ENCODE measurements around the gene RNF10. TPM values are rescaled to one million over a fixed set of nuclear protein-coding genes. Genes with fewer than 3 reads are reported as not detected.
A peak's percentile ranks its signal among the peaks of the same experiment; 100 is the strongest.

Gene RNF10
- total RNA-seq, 1 donor from 2014 or later, result 147 TPM

DNA sequence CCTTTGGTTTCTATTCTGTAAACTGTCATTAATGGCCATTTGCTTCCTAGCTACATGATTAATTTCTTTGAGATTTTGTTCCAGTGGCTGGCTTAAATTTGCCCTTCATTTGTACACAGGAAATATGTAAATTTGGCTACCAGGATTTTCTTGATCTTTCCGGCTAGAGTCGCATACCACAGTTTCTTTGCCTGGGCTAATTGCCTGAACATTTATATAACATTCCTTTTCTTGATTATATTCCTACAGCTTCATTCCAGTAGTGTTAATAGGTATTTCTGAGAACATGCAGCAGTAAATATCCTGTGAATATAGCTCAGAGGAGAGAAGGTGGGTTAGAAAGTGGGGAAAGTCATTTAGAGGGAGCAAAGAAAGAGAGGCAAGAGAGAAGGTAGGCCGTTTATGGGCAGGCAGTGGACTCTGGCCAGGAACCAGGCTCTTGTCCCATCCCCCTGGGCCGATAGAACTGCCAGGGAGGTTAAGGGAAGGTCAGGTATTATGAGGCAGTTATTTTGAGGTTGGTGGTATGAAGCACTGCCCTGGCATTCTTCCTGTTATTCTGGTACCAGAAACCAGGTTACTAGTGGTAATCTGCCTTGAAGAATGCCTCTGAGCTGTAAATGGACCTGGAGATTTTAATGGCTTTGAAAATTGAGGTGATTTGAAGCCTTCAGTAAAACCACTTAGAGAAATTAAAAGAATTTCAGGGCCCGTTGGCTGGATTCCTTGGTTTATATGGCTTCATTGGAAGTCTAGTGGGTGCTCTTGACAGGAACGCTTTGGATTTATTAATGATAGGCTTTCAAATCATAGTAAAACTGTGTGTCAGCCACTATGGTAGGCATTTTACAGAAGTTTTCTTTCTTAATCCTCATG, 4.4 kb downstream of the RNF10 start:
- H3K36me3 ChIP-seq, result peaks cover 0 to 3% of the 10 kb centered on the region in 2 donors
- H3K4me3 ChIP-seq, result peak overlapping the region; percentile 42 to 96
- intact Hi-C loops (cut with DNase I), result no loop called here
- peaks cover 19 to 64% of the 10 kb centered on the region in 2 donors for H3K4me1 ChIP-seq
- H3K27me3 ChIP-seq, result no peaks in the 10 kb centered on the region
- DNase-seq (ENCODE audit: low spot score in 2 of 2), result peak in 1 of 2 donors; percentile 75
- peak overlapping the region; percentile 73 to 96 for H3K27ac ChIP-seq
- H3K9me3 ChIP-seq, result no peaks in the 10 kb centered on the region
- TF ChIP-seq, protein P1, sequence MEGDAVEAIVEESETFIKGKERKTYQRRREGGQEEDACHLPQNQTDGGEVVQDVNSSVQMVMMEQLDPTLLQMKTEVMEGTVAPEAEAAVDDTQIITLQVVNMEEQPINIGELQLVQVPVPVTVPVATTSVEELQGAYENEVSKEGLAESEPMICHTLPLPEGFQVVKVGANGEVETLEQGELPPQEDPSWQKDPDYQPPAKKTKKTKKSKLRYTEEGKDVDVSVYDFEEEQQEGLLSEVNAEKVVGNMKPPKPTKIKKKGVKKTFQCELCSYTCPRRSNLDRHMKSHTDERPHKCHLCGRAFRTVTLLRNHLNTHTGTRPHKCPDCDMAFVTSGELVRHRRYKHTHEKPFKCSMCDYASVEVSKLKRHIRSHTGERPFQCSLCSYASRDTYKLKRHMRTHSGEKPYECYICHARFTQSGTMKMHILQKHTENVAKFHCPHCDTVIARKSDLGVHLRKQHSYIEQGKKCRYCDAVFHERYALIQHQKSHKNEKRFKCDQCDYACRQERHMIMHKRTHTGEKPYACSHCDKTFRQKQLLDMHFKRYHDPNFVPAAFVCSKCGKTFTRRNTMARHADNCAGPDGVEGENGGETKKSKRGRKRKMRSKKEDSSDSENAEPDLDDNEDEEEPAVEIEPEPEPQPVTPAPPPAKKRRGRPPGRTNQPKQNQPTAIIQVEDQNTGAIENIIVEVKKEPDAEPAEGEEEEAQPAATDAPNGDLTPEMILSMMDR (IDR thresholded peaks at IDR 0.05), result no peak

DNA sequence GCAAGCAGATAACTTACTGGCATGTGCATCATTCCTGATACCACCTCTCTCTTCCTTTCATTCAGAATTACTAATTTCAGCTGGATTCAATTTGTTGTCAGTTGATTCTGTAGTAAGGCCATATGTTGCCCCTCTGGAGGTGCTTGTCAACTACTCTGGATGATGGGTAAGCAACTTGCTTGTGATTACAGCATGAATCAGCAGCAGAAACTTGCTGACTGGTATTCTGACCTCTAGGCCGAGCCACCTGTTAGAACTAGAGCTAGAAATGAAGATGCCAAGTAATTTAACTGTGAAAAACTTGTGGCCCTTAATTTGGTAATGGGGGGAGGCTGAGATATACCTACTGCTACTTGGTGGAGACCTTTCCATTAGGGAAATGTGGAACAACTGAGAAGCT, 5.1 kb downstream of the RNF10 start:
- intact Hi-C loops (cut with DNase I), result no loop called here
- Histone ChIP-seq H3K4me3 (peak overlapping the region; percentile 42 to 96), H3K36me3 (peaks cover 0 to 3% of the 10 kb centered on the region in 2 donors), H3K4me1 (peaks cover 19 to 69% of the 10 kb centered on the region in 2 donors), H3K27ac (peak overlapping the region; percentile 73 to 96), H3K27me3 (no peaks in the 10 kb centered on the region), H3K9me3 (no peaks in the 10 kb centered on the region)
- no peak for DNase-seq (ENCODE audit: low spot score in 2 of 2)
- TF ChIP-seq, protein P1 (IDR thresholded peaks at IDR 0.05), result no peak

DNA sequence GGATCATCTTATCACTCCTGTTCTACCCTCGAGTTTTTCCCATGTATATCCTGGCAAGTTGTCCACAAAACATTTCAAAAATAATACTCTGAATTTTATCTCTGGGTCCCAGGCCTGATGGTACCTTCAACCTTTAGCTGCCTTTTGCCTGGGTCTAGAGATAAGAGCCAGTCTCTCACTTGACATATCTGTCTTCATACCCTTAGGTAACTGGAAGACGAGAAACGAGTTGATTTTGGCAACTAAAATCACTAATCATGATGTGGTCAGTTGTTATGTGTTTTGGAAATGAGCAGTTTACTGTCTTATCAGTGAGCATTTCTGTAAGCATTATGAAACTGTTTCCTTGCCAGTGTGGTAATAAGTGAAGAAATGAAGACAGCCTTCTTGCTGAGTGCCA, 6.3 kb downstream of the RNF10 start:
- Histone ChIP-seq H3K4me1 (peaks cover 19 to 69% of the 10 kb centered on the region in 2 donors), H3K27me3 (no peaks in the 10 kb centered on the region), H3K4me3 (peak overlapping the region in 1 of 2 donors; percentile 4), H3K27ac (peak overlapping the region; percentile 73 to 96), H3K36me3 (peaks cover 0 to 3% of the 10 kb centered on the region in 2 donors), H3K9me3 (no peaks in the 10 kb centered on the region)
- intact Hi-C loops (cut with DNase I), result no loop called here
- TF ChIP-seq, protein P1 (IDR thresholded peaks at IDR 0.05), result no peak
- no peak for DNase-seq (ENCODE audit: low spot score in 2 of 2)

DNA sequence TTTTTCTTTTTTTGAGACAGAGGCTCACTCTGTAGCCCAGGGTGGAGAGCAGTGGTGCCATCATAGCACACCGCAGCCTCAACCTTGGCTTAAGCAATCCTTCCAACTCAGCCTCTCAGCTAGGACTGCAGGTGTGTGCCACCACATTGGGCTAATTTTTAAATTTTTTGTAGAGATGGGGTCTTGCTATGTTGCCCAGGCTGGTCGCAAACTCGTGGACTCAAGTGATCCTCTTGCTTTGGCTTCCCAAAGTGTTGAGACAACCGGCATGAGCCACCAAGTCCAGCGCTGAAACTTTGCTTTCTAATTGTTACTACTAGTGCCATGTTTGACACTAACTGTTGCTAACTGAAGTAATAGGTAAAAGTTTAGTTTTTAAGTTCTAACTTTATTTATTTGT, 8.0 kb downstream of the RNF10 start:
- intact Hi-C loops (cut with DNase I), result no loop called here
- H3K27me3 ChIP-seq, result no peaks in the 10 kb centered on the region
- H3K36me3 ChIP-seq, result peaks cover 12 to 13% of the 10 kb centered on the region in 2 donors
- no peak overlapping the region for H3K4me3 ChIP-seq
- TF ChIP-seq, protein P1 (IDR thresholded peaks at IDR 0.05), result no peak
- no peak for DNase-seq (ENCODE audit: low spot score in 2 of 2)
- no peaks in the 10 kb centered on the region for H3K9me3 ChIP-seq
- H3K27ac ChIP-seq, result peak overlapping the region in 1 of 2 donors; percentile 27
- peaks cover 8 to 52% of the 10 kb centered on the region in 2 donors for H3K4me1 ChIP-seq

DNA sequence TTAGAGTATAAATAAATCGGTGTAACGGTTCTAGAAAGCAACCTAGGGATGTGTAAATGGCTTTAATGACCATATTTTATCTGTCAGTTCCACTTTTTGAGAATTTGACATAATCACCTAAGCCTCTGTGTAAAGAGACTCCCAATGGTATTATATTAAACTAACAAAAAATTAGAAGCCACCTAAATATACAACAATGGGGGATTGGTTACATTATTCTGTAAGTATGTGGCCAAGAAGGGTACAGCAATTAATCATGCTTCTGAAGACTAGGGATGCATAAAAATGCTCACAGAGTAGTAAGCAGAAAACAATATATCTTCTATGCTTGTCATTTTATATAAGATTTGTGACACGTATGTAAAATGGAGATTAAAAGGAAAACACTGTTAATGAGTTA, 10.5 kb downstream of the RNF10 start:
- peaks cover 0 to 32% of the 10 kb centered on the region in 2 donors for H3K4me1 ChIP-seq
- intact Hi-C loops (cut with DNase I), result no loop called here
- no peaks in the 10 kb centered on the region for H3K27me3 ChIP-seq
- TF ChIP-seq, protein P1 (IDR thresholded peaks at IDR 0.05), result no peak
- H3K36me3 ChIP-seq, result peaks cover 33 to 38% of the 10 kb centered on the region in 2 donors
- no peaks in the 10 kb centered on the region for H3K9me3 ChIP-seq
- no peak overlapping the region for H3K4me3 ChIP-seq
- no peak overlapping the region for H3K27ac ChIP-seq
- DNase-seq (ENCODE audit: low spot score in 2 of 2), result no peak

Measured in ascending aorta (tissue), 2 donors.